Sciatic nerve (tissue), 2 donors: ENCODE data around the gene ABHD17B. TPM values are rescaled to one million over a fixed set of nuclear protein-coding genes. Genes with fewer than 3 reads are reported as not detected.
"Not testable (repeated sequence)": the region's sequence is repeated elsewhere in the genome, so short reads cannot be mapped to it uniquely, and the experiment has no call there.

Experiments used
- ATAC-seq: fragments of 200-7000 bp; cut with Tn5 transposase; one replicate; pipeline ENCODE4 v1.9.1; 2020; ENCODE audit warnings: mild to moderate bottlenecking, moderate library complexity
- DNase-seq: peaks from one replicate; pipeline ENCODE4 v3.0.0-alpha.2; 2020; ENCODE audit warnings: low spot score
- intact Hi-C: fragments of 100-400 bp; cut with DNase I; formaldehyde crosslinking; loops from one replicate; pipeline ENCODE4 v1.14.2; 2022
- total RNA-seq: library from RNA; stranded (reverse); fragmentation: NEBNext Ultra II Directional; extraction: Animal tissue kit (Norgen Biotek cat#: 25700); gene quantifications from one replicate; pipeline ENCODE4 v1.2.1, GENCODE V29; 2021
- donor health status: DM: no; HTN: no; CAD: no.
- donor health status: DM: no; HTN: no; CAD: no.

ABHD17B gene
- total RNA-seq: 14.4 TPM

- peak; percentile 99 for ATAC-seq
- intact Hi-C loops: no loop called here
- DNase-seq: peak; percentile 99
Measured at GRCh38 chr9:71911061-71911907, at the start of gene ABHD17B, which contains the start of gene C9orf85. Gene ABHD17B, minus strand, starts transcription at chr9:71911193. Its CDS starts 36,113 bp downstream, at chr9:71875080. Gene C9orf85, plus strand, starts transcription at chr9:71911639. Its CDS starts 96 bp downstream, at chr9:71911735.

- ATAC-seq: no peak
- DNase-seq: no peak
- intact Hi-C loops: loop anchor here (5.0 kb wide), 1 partner anchor 802 kb away; no protein-coding TSS in a partner anchor
Measured at GRCh38 chr9:71955300-71955915, 44.4 kb upstream of the ABHD17B start.

- intact Hi-C loops: loop anchor here (5.0 kb wide), 1 partner anchor 803 kb away; no protein-coding TSS in a partner anchor
Measured at GRCh38 chr9:71954652-71955051, 43.7 kb upstream of the ABHD17B start.

GRCh38 chr9:71944754-71945375, 33.9 kb upstream of the ABHD17B start:
- ATAC-seq (no peak), DNase-seq (no peak)
- intact Hi-C loops: no loop called here

More at GRCh38 chr9:71954652-71955051, 43.7 kb upstream of the ABHD17B start:
- not testable (repeated sequence) for ATAC-seq, DNase-seq

GRCh38 chr9:71941998-71942567, 31.1 kb upstream of the ABHD17B start:
- no peak for DNase-seq
- ATAC-seq: no peak
- intact Hi-C loops: no loop called here

- ATAC-seq (no peak), DNase-seq (no peak)
- intact Hi-C loops: no loop called here
Measured at GRCh38 chr9:71941060-71941568, 30.1 kb upstream of the ABHD17B start.

- no peak for DNase-seq
- intact Hi-C loops: no loop called here
- no peak for ATAC-seq
Measured at GRCh38 chr9:71937898-71938297, 26.9 kb upstream of the ABHD17B start.

- DNase-seq: no peak
- ATAC-seq: no peak
- intact Hi-C loops: no loop called here
Measured at GRCh38 chr9:71937070-71937625, 26.2 kb upstream of the ABHD17B start.

GRCh38 chr9:71936066-71936465, 25.1 kb upstream of the ABHD17B start:
- intact Hi-C loops: no loop called here
- no peak for ATAC-seq
- no peak for DNase-seq

GRCh38 chr9:71931166-71931565, 20.2 kb upstream of the ABHD17B start:
- intact Hi-C loops: no loop called here
- no peak for ATAC-seq
- no peak for DNase-seq

- no peak for ATAC-seq
- intact Hi-C loops: no loop called here
Measured at GRCh38 chr9:71929791-71930440, 18.9 kb upstream of the ABHD17B start.

GRCh38 chr9:71929223-71929622, 18.2 kb upstream of the ABHD17B start:
- intact Hi-C loops: no loop called here

More at GRCh38 chr9:71929791-71930440, 18.9 kb upstream of the ABHD17B start:
- no peak for DNase-seq

GRCh38 chr9:71928806-71929205, 17.8 kb upstream of the ABHD17B start:
- no peak for ATAC-seq
- intact Hi-C loops: no loop called here

More at GRCh38 chr9:71929223-71929622, 18.2 kb upstream of the ABHD17B start:
- DNase-seq: no peak
- ATAC-seq: no peak

GRCh38 chr9:71928376-71928775, 17.4 kb upstream of the ABHD17B start:
- intact Hi-C loops: no loop called here
- ATAC-seq: no peak
- no peak for DNase-seq

More at GRCh38 chr9:71928806-71929205, 17.8 kb upstream of the ABHD17B start:
- no peak for DNase-seq

GRCh38 chr9:71925834-71926233, 14.8 kb upstream of the ABHD17B start:
- DNase-seq (no peak), ATAC-seq (no peak)
- intact Hi-C loops: no loop called here

GRCh38 chr9:71924576-71924975, 13.6 kb upstream of the ABHD17B start:
- no peak for DNase-seq
- no peak for ATAC-seq
- intact Hi-C loops: no loop called here

GRCh38 chr9:71921190-71921814, 10.3 kb upstream of the ABHD17B start:
- ATAC-seq: no peak
- intact Hi-C loops: no loop called here
- no peak for DNase-seq
